ENCODE measurements around the gene RHOH. TPM values are rescaled to one million over a fixed set of nuclear protein-coding genes. Genes with fewer than 3 reads are reported as not detected.

RHOH gene
- total and polyA plus RNA-seq, 9 of the 15 experiments (the other 6 are each of a cell fraction or from before 2014, with no cell fraction given): 14.3 to 37.7 (median 23.2) TPM

DNA sequence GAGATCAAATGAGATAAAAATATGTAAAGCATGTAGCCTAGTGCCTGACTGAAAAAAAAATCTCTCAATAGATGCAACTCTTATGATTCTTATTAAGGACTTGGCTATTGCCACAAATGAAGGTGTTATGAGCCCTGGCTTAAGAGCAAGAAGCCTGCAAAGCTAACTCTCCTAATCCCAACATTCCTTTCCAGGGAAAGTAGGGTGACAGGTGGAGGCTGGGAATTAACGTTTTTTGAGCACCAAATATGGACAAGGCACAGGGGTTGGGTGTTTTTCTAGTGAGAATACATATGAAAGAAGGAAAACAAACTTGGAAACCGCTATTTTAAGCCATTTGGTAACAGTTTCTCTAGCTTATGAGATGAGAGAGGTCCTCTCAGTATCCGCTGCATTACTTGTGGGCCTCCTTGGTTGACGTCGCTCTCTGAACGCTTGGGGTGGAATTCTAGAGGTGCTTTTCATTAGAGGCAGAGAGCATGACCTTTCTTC, 2.4 kb downstream of the RHOH start (continued):
- TF ChIP-seq ZBTB34 (CRISPR knock-in tag; IDR thresholded peaks at IDR 0.05) (no peak), CREB3L1 (IDR thresholded peaks at IDR 0.05; ENCODE audit: borderline replicate concordance, low read depth) (no peak), C11orf30 (IDR thresholded peaks at IDR 0.05; ENCODE audit: low read depth) (no peak), RBM22 (IDR thresholded peaks at IDR 0.05; ENCODE audit: low read depth, low read length, poor library complexity, severe bottlenecking) (no peak), NBN (IDR thresholded peaks at IDR 0.05; ENCODE audit: low read depth) (no peak), TCFL5 (CRISPR knock-in tag; conservative IDR thresholded peaks at IDR 0.05) (no peak), POU5F1 (IDR thresholded peaks at IDR 0.05; ENCODE audit: borderline replicate concordance, low read depth, low read length, partially characterized antibody) (no peak), ZBTB26 (CRISPR knock-in tag; IDR thresholded peaks at IDR 0.05) (no peak)
- TF ChIP-seq, protein P1, sequence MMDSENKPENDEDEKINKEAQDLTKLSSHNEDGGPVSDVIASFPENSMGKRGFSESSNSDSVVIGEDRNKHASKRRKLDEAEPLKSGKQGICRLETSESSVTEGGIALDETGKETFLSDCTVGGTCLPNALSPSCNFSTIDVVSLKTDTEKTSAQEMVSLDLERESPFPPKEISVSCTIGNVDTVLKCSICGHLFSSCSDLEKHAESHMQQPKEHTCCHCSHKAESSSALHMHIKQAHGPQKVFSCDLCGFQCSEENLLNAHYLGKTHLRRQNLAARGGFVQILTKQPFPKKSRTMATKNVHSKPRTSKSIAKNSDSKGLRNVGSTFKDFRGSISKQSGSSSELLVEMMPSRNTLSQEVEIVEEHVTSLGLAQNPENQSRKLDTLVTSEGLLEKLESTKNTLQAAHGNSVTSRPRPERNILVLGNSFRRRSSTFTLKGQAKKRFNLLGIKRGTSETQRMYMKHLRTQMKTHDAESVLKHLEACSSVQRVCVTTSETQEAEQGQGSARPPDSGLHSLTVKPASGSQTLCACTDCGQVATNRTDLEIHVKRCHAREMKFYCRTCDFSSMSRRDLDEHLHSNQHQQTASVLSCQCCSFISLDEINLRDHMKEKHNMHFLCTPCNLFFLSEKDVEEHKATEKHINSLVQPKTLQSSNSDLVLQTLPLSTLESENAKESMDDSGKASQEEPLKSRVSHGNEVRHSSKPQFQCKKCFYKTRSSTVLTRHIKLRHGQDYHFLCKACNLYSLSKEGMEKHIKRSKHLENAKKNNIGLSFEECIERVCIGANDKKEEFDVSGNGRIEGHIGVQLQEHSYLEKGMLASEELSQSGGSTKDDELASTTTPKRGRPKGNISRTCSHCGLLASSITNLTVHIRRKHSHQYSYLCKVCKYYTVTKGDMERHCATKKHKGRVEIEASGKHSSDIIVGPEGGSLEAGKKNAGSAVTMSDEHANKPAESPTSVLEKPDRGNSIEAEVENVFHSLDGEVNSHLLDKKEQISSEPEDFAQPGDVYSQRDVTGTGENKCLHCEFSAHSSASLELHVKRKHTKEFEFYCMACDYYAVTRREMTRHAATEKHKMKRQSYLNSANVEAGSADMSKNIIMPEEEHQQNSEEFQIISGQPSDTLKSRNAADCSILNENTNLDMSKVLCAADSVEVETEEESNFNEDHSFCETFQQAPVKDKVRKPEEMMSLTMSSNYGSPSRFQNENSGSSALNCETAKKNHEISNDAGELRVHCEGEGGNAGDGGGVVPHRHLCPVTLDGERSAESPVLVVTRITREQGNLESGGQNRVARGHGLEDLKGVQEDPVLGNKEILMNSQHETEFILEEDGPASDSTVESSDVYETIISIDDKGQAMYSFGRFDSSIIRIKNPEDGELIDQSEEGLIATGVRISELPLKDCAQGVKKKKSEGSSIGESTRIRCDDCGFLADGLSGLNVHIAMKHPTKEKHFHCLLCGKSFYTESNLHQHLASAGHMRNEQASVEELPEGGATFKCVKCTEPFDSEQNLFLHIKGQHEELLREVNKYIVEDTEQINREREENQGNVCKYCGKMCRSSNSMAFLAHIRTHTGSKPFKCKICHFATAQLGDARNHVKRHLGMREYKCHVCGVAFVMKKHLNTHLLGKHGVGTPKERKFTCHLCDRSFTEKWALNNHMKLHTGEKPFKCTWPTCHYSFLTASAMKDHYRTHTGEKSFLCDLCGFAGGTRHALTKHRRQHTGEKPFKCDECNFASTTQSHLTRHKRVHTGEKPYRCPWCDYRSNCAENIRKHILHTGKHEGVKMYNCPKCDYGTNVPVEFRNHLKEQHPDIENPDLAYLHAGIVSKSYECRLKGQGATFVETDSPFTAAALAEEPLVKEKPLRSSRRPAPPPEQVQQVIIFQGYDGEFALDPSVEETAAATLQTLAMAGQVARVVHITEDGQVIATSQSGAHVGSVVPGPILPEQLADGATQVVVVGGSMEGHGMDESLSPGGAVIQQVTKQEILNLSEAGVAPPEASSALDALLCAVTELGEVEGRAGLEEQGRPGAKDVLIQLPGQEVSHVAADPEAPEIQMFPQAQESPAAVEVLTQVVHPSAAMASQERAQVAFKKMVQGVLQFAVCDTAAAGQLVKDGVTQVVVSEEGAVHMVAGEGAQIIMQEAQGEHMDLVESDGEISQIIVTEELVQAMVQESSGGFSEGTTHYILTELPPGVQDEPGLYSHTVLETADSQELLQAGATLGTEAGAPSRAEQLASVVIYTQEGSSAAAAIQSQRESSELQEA (IDR thresholded peaks at IDR 0.05; ENCODE audit: low read depth): no peak
- TF ChIP-seq, protein P2, sequence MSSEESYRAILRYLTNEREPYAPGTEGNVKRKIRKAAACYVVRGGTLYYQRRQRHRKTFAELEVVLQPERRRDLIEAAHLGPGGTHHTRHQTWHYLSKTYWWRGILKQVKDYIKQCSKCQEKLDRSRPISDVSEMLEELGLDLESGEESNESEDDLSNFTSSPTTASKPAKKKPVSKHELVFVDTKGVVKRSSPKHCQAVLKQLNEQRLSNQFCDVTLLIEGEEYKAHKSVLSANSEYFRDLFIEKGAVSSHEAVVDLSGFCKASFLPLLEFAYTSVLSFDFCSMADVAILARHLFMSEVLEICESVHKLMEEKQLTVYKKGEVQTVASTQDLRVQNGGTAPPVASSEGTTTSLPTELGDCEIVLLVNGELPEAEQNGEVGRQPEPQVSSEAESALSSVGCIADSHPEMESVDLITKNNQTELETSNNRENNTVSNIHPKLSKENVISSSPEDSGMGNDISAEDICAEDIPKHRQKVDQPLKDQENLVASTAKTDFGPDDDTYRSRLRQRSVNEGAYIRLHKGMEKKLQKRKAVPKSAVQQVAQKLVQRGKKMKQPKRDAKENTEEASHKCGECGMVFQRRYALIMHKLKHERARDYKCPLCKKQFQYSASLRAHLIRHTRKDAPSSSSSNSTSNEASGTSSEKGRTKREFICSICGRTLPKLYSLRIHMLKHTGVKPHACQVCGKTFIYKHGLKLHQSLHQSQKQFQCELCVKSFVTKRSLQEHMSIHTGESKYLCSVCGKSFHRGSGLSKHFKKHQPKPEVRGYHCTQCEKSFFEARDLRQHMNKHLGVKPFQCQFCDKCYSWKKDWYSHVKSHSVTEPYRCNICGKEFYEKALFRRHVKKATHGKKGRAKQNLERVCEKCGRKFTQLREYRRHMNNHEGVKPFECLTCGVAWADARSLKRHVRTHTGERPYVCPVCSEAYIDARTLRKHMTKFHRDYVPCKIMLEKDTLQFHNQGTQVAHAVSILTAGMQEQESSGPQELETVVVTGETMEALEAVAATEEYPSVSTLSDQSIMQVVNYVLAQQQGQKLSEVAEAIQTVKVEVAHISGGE (CRISPR knock-in tag; IDR thresholded peaks at IDR 0.05): no peak

Measured in K562 (cell line).